ENCODE results near the gene TAGLN. TPM values are rescaled to one million over a fixed set of nuclear protein-coding genes. Genes with fewer than 3 reads are reported as not detected.

Gene TAGLN
- total and polyA plus RNA-seq, 2 experiments from 2014 or later = 1,454 to 2,613 TPM

DNA sequence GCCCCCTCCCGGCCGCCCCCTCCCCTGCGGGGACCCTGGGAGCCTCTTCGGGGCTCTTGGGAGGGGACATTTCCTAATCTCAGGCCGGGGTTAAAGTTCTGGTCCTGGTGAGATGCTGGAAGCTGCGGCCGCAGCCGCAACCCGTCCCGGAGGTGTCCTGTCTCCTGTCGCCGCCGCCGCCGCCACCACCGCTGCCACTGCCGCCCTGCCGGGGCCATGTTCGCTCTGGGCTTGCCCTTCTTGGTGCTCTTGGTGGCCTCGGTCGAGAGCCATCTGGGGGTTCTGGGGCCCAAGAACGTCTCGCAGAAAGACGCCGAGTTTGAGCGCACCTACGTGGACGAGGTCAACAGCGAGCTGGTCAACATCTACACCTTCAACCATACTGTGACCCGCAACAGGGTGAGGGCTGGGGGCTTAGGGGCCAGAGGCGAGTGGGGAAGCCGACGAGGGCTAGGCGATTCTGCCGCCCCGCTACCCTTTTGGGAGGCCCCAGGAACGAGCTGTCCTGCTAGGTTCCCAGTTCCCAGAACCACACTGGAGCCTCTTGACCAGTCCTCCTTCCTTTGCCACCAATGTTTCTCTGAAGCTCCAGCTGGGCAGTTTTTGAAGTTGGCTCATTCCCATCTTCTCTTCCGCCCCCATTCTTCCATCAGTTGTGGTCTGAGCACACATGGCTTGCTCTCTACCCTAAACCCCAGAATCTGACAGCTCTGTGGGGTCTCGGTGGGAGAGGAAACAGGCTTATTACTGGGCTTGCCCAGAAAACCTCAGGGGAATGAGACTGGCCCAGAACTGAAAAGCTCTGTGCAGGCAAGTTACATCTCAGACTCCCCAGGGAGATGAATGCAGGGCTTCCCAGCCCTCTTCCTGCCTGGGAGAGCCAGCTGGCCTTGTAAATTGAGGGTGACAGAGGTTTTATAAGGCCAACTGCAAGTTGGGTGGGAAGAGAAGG lies 19.8 kb upstream of the TAGLN start:
- 0 to 2% methylated on average over 36 to 39 of the region's 39 CpGs for WGBS, 2 experiments (ENCODE audit: low coverage in 1 of 2, low lambda C conversion rate in 2 of 2, missing lambda C conversion rate in 2 of 2)
- Histone ChIP-seq H3K4me1 (ENCODE audit: insufficient read depth) (peaks cover 20% of the 10 kb centered on the region), H2AFZ (peak overlapping the region; percentile 77), H3K27ac (peak overlapping the region; percentile 63), H3K9me2 (ENCODE audit: insufficient read depth) (no peaks in the 10 kb centered on the region), H3K27me3 (replicated peaks; ENCODE audit: insufficient read depth) (no peaks in the 10 kb centered on the region), H3K4me3 (peak overlapping the region; percentile 95), H3K9ac (peak overlapping the region; percentile 86), H4K20me1 (ENCODE audit: insufficient read depth) (no peaks in the 10 kb centered on the region), H3K9me3 (ENCODE audit: low read depth) (no peaks in the 10 kb centered on the region), H3F3A (ENCODE audit: insufficient read depth) (peaks cover 15% of the 10 kb centered on the region; the same call in 1 of the 2 replicates), H3K4me2 (ENCODE audit: unreplicated experiment) (peak overlapping the region; percentile 97), H3K79me2 (ENCODE audit: insufficient read depth) (peaks cover 21% of the 10 kb centered on the region), H3K36me3 (ENCODE audit: low read depth) (no peaks in the 10 kb centered on the region)
- peak; percentile 73 for DNase-seq
- in situ Hi-C loops (cut with MboI) = no loop called here
- TF ChIP-seq EZH2phosphoT487 (IDR thresholded peaks at IDR 0.05; ENCODE audit: insufficient read depth, low read depth) = no peak
- no peak for TF ChIP-seq EZH2 (IDR thresholded peaks at IDR 0.05; ENCODE audit: insufficient read depth, poor library complexity, severe bottlenecking)

DNA sequence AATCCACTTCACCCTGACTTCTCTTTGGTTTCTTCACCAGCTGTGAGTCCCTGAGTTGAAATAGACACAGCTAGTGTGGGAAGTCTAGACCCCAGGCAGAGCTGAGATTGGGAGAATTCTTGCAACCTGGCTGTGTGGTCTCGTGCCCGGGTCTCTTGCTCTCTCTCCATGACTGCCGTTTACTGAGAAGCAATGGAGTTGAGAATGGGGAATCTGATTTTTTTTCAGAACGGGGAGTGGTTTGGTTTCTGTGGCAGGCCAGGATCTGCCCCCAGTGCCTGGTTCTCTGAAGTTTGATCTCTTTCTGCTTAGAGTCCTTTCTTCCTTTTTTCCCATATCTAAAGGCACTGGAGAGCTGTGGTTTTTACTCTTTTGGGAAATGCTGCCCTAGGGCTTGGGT lies 19.1 kb upstream of the TAGLN start:
- no peaks in the 10 kb centered on the region for H3K9me2 ChIP-seq (ENCODE audit: insufficient read depth)
- TF ChIP-seq EZH2 (IDR thresholded peaks at IDR 0.05; ENCODE audit: insufficient read depth, poor library complexity, severe bottlenecking) (no peak), EZH2phosphoT487 (IDR thresholded peaks at IDR 0.05; ENCODE audit: insufficient read depth, low read depth) (no peak)
- no peaks in the 10 kb centered on the region for H4K20me1 ChIP-seq (ENCODE audit: insufficient read depth)
- no peaks in the 10 kb centered on the region for H3K27me3 ChIP-seq (replicated peaks; ENCODE audit: insufficient read depth)
- H3K9ac ChIP-seq = peak overlapping the region; percentile 86
- H3K36me3 ChIP-seq (ENCODE audit: low read depth) = no peaks in the 10 kb centered on the region
- H2AFZ ChIP-seq = peak overlapping the region; percentile 77
- peak overlapping the region; percentile 95 for H3K4me3 ChIP-seq
- DNase-seq = peak; percentile 41
- peaks cover 21% of the 10 kb centered on the region for H3K79me2 ChIP-seq (ENCODE audit: insufficient read depth)
- H3F3A ChIP-seq (ENCODE audit: insufficient read depth) = peaks cover 15% of the 10 kb centered on the region; the same call in 1 of the 2 replicates
- no peaks in the 10 kb centered on the region for H3K9me3 ChIP-seq (ENCODE audit: low read depth)
- H3K4me2 ChIP-seq (ENCODE audit: unreplicated experiment) = peak overlapping the region; percentile 97
- peak overlapping the region; percentile 63 for H3K27ac ChIP-seq
- 6 to 8% methylated on average over 4 of the region's 4 CpGs for WGBS, 2 experiments (ENCODE audit: low coverage in 1 of 2, low lambda C conversion rate in 2 of 2, missing lambda C conversion rate in 2 of 2)
- H3K4me1 ChIP-seq (ENCODE audit: insufficient read depth) = peaks cover 20% of the 10 kb centered on the region
- in situ Hi-C loops (cut with MboI) = no loop called here

DNA sequence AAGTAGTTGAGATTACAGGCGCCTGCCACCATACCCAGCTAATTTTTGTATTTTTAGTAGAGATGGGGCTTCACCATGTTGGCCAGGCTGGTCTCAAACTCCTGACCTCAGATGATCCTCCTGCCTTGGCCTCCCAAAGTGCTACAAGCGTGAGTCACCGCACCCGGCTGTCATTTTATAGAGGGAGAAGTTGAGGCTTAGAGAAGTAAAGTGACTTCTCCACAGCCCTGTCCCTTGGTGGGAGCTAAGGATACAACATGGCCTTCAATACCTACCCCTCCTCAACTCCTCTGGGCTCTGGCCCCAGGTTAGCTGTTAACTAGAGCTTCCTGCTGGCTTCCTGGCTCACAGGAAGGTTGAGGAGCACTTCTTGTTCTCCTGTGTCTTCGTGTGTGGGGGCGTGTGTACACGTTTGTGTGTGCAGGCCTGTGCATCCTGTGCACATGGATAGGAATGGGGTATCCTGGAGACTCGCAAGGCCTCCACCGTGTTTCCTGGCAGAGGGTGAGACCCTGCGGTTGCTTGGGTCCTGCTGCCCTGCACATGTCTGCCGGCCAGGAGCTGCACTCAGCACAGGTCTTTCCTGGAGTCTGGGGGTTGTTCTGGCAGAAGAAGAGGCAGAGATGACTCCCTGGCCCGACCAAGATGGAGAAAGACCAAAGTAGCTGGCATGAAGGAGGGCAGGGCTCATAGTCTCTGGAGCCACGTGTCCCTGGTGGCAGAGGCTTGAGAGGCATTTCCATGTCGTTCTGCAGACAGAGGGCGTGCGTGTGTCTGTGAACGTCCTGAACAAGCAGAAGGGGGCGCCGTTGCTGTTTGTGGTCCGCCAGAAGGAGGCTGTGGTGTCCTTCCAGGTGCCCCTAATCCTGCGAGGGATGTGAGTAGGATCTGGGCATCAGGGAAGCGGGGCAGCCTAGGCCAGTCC lies 18.2 kb upstream of the TAGLN start:
- peak overlapping the region; percentile 86; the same call in 1 of the 2 replicates for H3K9ac ChIP-seq
- in situ Hi-C loops (cut with MboI) = no loop called here
- H3K4me1 ChIP-seq (ENCODE audit: insufficient read depth) = peaks cover 20% of the 10 kb centered on the region
- peaks cover 15% of the 10 kb centered on the region; the same call in 1 of the 2 replicates for H3F3A ChIP-seq (ENCODE audit: insufficient read depth)
- no peaks in the 10 kb centered on the region for H3K27me3 ChIP-seq (replicated peaks; ENCODE audit: insufficient read depth)
- H3K9me2 ChIP-seq (ENCODE audit: insufficient read depth) = no peaks in the 10 kb centered on the region
- no peaks in the 10 kb centered on the region for H4K20me1 ChIP-seq (ENCODE audit: insufficient read depth)
- H3K4me3 ChIP-seq = peak overlapping the region; percentile 95
- WGBS, 2 experiments (ENCODE audit: low coverage in 1 of 2, low lambda C conversion rate in 2 of 2, missing lambda C conversion rate in 2 of 2) = 55 to 62% methylated on average over 21 to 22 of the region's 22 CpGs
- H3K27ac ChIP-seq = no peak overlapping the region
- H3K79me2 ChIP-seq (ENCODE audit: insufficient read depth) = peaks cover 21% of the 10 kb centered on the region
- peak overlapping the region; percentile 97 for H3K4me2 ChIP-seq (ENCODE audit: unreplicated experiment)
- peak; percentile 87 for DNase-seq
- no peaks in the 10 kb centered on the region for H3K36me3 ChIP-seq (ENCODE audit: low read depth)
- TF ChIP-seq EZH2phosphoT487 (IDR thresholded peaks at IDR 0.05; ENCODE audit: insufficient read depth, low read depth) (no peak), EZH2 (IDR thresholded peaks at IDR 0.05; ENCODE audit: insufficient read depth, poor library complexity, severe bottlenecking) (no peak)
- H3K9me3 ChIP-seq (ENCODE audit: low read depth) = no peaks in the 10 kb centered on the region
- no peak overlapping the region; the same call in 1 of the 2 replicates for H2AFZ ChIP-seq
